Measurements from ENCODE around the gene GNAI1. TPM values are rescaled to one million over a fixed set of nuclear protein-coding genes. Genes with fewer than 3 reads are reported as not detected.

The GNAI1 gene
- total RNA-seq, 2 donors from 2014 or later: 0.35 to 1.1 TPM

DNA sequence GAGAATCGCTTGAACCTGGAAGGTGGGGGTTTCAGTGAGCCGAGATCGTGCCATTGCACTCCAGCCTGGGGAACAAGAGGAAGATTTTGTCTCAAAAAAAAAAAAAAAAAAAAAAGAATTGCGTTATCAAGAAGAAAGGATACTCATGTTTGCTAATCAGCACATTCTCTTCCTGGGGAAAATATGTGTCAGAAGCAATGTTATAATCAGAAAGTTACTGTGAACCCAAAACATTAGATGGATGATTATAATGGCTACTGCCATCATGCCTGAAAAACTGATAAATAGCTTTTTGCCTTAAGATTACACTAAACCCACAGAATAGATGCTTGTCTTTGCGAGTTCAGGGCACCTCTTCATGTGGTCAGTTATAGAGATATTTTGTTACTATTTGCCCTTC is 24.3 kb upstream of the GNAI1 start:
- H3K27me3 Mint-ChIP-seq: no peaks in the 10 kb centered on the region
- no peaks in the 10 kb centered on the region for H3K36me3 Mint-ChIP-seq (ENCODE audit: low read depth)
- no peak overlapping the region for H3K4me3 Mint-ChIP-seq
- H3K9me3 ChIP-seq (ENCODE audit: control insufficient read depth, low read length, poor library complexity, severe bottlenecking): no peaks in the 10 kb centered on the region
- no peak for ATAC-seq
- no peak overlapping the region for H3K27ac Mint-ChIP-seq
- DNase-seq: no peak
- no peaks in the 10 kb centered on the region for H3K4me1 Mint-ChIP-seq

- H3K27ac Mint-ChIP-seq: no peak overlapping the region
- H3K27me3 Mint-ChIP-seq: no peaks in the 10 kb centered on the region
- H3K4me1 Mint-ChIP-seq: no peaks in the 10 kb centered on the region
- ATAC-seq: no peak
- no peak overlapping the region for H3K4me3 Mint-ChIP-seq
- no peak for DNase-seq
- no peaks in the 10 kb centered on the region for H3K36me3 Mint-ChIP-seq (ENCODE audit: low read depth)
- H3K9me3 ChIP-seq (ENCODE audit: control insufficient read depth, low read length, poor library complexity, severe bottlenecking): no peaks in the 10 kb centered on the region
Measured at GRCh38 chr7:80114159-80114558, 20.5 kb upstream of the GNAI1 start.

DNA sequence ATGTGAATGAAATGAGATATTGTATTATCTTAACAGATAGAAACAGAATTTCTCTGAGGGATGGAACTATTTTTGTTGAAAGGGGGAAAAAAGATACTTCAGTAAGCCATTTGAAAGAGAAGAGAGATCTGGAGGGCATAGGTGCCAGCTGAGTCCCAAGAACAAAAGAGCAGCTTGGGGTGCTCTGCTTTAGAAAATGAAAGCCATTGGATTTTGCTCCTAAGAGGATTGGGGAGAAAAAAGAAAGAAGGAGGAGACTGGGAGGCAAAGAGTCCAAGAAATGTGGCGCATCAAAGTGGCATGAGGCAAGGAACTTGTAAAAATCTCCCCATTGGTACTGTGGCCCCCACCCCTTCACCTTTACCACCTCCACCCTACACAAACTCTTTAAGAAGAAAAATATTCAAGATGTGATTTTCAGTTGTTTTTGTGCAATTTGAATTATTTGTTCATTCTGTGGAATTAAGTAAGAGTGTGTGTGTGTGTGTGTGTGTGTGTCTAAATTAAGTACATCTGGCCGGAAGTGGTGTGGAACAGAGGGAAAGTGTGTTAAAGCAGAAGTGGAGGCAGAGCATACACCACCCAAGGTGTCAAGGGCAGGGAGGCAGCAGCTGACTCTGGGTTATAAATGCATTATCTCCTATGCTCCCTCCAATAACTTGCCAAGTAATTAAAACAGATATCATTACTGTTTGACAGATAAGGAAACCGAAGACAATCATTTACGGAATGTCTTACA is 9.9 kb upstream of the GNAI1 start:
- ATAC-seq: no peak
- no peak overlapping the region for H3K27ac Mint-ChIP-seq
- H3K9me3 ChIP-seq (ENCODE audit: control insufficient read depth, low read length, poor library complexity, severe bottlenecking): no peaks in the 10 kb centered on the region
- H3K4me1 Mint-ChIP-seq: no peaks in the 10 kb centered on the region
- H3K27me3 Mint-ChIP-seq: no peaks in the 10 kb centered on the region
- H3K4me3 Mint-ChIP-seq: no peak overlapping the region
- no peaks in the 10 kb centered on the region for H3K36me3 Mint-ChIP-seq (ENCODE audit: low read depth)
- no peak for DNase-seq

- no peaks in the 10 kb centered on the region for H3K9me3 ChIP-seq (ENCODE audit: control insufficient read depth, low read length, poor library complexity, severe bottlenecking)
- H3K36me3 Mint-ChIP-seq (ENCODE audit: low read depth): no peaks in the 10 kb centered on the region
- H3K4me1 Mint-ChIP-seq: no peaks in the 10 kb centered on the region
- H3K4me3 Mint-ChIP-seq: peak overlapping the region; percentile 19
- no peak for ATAC-seq
- no peak overlapping the region for H3K27ac Mint-ChIP-seq
- DNase-seq: no peak
- no peaks in the 10 kb centered on the region for H3K27me3 Mint-ChIP-seq
Measured at GRCh38 chr7:80127412-80128160, 7.0 kb upstream of the GNAI1 start.

- ATAC-seq (no peak), DNase-seq (no peak)
- Mint-ChIP-seq H3K27me3 (peaks cover 11% of the 10 kb centered on the region), H3K4me1 (no peaks in the 10 kb centered on the region), H3K4me3 (no peak overlapping the region), H3K27ac (no peak overlapping the region), H3K36me3 (ENCODE audit: low read depth) (no peaks in the 10 kb centered on the region)
- no peaks in the 10 kb centered on the region for H3K9me3 ChIP-seq (ENCODE audit: control insufficient read depth, low read length, poor library complexity, severe bottlenecking)
Measured at GRCh38 chr7:80128918-80129317, 5.7 kb upstream of the GNAI1 start.

DNA sequence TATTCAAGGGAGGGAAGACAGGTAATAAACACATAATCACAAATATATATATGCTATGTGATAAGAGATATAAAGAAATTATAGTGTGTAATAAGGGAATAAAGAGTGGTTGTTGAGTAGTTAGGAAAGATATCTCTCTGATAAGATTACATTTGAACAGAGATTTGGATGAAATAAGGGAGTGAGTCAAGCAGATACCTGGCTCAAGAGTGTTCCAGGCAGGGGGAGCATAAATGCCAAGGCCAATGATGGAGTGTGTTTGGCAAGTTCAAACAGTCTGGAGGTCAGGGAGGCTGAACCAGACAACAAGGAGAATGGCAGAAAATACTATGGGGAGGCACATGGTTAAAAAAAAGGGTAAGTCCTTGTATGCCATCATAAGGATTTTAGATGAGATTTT is 4.8 kb upstream of the GNAI1 start:
- Mint-ChIP-seq H3K27ac (no peak overlapping the region), H3K27me3 (peaks cover 16% of the 10 kb centered on the region), H3K36me3 (ENCODE audit: low read depth) (no peaks in the 10 kb centered on the region), H3K4me3 (no peak overlapping the region), H3K4me1 (no peaks in the 10 kb centered on the region)
- no peak for DNase-seq
- ATAC-seq: no peak
- H3K9me3 ChIP-seq (ENCODE audit: control insufficient read depth, low read length, poor library complexity, severe bottlenecking): no peaks in the 10 kb centered on the region

- Mint-ChIP-seq H3K36me3 (ENCODE audit: low read depth) (no peaks in the 10 kb centered on the region), H3K27ac (no peak overlapping the region), H3K27me3 (peaks cover 28% of the 10 kb centered on the region), H3K4me3 (no peak overlapping the region), H3K4me1 (peaks cover 5% of the 10 kb centered on the region)
- no peak for DNase-seq
- no peaks in the 10 kb centered on the region for H3K9me3 ChIP-seq (ENCODE audit: control insufficient read depth, low read length, poor library complexity, severe bottlenecking)
- ATAC-seq: no peak
Measured at GRCh38 chr7:80131675-80132435, 2.8 kb upstream of the GNAI1 start.

DNA sequence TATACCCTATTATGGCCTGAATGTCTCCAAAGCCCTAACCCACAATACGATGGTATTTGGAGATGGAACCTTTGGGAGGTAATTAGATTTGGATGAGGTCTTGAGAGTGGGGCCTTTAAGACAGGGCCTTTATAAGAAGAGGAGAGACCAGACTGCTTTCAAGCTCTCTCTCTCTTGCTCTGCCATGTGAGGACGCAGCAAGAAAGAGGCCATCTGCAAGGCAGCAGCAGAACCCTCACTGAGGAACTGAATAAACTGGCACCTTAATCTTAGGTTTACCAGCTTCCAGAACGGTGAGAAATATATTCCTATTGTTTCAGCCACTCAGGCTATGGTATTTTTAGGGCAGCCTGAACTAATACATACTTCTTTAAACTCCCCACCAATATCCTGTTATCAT is 2.0 kb upstream of the GNAI1 start:
- H3K27me3 Mint-ChIP-seq: peaks cover 30% of the 10 kb centered on the region
- no peak for ATAC-seq

DNA sequence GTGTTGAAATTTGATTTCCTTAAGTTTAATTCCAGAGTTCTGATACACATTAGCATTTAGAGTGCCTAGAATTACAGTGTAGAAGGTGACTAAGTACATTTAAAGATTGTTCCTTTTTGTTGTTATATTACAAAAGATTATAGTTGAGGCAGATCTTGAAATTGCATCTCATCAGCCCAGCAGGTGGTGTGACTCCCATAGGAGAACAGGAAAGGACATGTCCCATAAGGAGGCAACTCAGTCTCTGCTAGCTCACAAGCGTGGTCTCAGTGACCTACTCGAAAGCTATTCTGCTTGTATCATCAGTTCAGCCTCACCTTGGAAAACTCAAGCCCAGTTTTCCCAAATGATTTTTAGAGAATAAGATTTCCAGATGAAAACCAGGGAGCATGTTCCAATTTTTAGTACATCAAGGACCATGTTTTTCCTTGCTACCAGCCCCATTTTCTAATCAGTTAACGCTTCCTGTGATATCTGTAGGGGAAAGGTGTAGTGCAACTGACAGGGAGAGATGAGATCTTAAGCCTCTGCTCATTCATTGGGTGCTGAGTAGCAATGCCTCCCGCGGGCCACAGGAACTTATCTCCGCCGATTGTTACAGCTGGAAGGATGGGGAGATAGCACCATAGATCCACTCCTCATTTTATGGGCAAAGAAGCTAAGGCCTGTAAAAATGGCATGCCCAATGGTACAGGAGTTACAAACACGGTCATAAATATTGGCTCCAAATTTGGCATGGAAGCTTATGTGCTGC is 1.1 kb upstream of the GNAI1 start:
- H3K4me3 Mint-ChIP-seq: no peak overlapping the region
- H3K36me3 Mint-ChIP-seq (ENCODE audit: low read depth): no peaks in the 10 kb centered on the region
- no peak overlapping the region for H3K27ac Mint-ChIP-seq
- no peaks in the 10 kb centered on the region for H3K9me3 ChIP-seq (ENCODE audit: control insufficient read depth, low read length, poor library complexity, severe bottlenecking)
- ATAC-seq (no peak), DNase-seq (no peak)
- peaks cover 34% of the 10 kb centered on the region for H3K27me3 Mint-ChIP-seq
- peaks cover 5% of the 10 kb centered on the region for H3K4me1 Mint-ChIP-seq

More for the DNA sequence above, 2.0 kb upstream of the GNAI1 start:
- Mint-ChIP-seq H3K27ac (no peak overlapping the region), H3K4me1 (peaks cover 5% of the 10 kb centered on the region), H3K4me3 (no peak overlapping the region), H3K36me3 (ENCODE audit: low read depth) (no peaks in the 10 kb centered on the region)
- no peaks in the 10 kb centered on the region for H3K9me3 ChIP-seq (ENCODE audit: control insufficient read depth, low read length, poor library complexity, severe bottlenecking)
- DNase-seq: no peak

DNA sequence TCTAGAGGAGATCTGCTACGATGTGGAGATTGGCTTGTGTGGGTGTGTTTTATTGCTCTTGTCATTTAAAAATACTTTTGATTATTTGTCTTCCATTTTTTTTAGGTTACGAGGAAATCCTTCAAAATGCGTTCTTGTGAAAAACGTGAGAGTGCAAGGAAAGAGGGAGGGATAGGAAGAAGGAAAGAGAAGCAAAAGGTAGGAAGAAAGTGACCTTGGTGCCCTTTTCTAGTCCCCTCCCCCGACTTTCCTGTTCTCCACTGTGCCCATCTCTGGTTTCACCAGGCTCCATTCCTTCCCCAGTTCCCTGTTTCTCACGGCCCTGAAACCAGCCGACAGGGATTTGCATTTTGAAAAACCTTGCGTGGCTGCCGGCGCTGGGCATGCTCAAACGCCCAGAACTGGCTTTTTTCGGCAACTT is 506 bp upstream of the GNAI1 start:
- H3K36me3 Mint-ChIP-seq (ENCODE audit: low read depth): no peaks in the 10 kb centered on the region
- peaks cover 5% of the 10 kb centered on the region for H3K4me1 Mint-ChIP-seq
- H3K4me3 Mint-ChIP-seq: peak overlapping the region; percentile 13
- ATAC-seq (no peak), DNase-seq (no peak)
- peaks cover 34% of the 10 kb centered on the region for H3K27me3 Mint-ChIP-seq
- peaks cover 3% of the 10 kb centered on the region for H3K9me3 ChIP-seq (ENCODE audit: control insufficient read depth, low read length, poor library complexity, severe bottlenecking)
- H3K27ac Mint-ChIP-seq: no peak overlapping the region

- Mint-ChIP-seq H3K27me3 (peaks cover 34% of the 10 kb centered on the region), H3K4me1 (peaks cover 5% of the 10 kb centered on the region), H3K36me3 (ENCODE audit: low read depth) (no peaks in the 10 kb centered on the region), H3K4me3 (no peak overlapping the region), H3K27ac (no peak overlapping the region)
- DNase-seq (no peak), ATAC-seq (no peak)
- H3K9me3 ChIP-seq (ENCODE audit: control insufficient read depth, low read length, poor library complexity, severe bottlenecking): peaks cover 4% of the 10 kb centered on the region
Measured at GRCh38 chr7:80135309-80136104, 876 bp downstream of the GNAI1 start.

GRCh38 chr7:80136261-80137055 is 1.8 kb downstream of the GNAI1 start:
- H3K27me3 Mint-ChIP-seq: peaks cover 34% of the 10 kb centered on the region
- no peak overlapping the region for H3K4me3 Mint-ChIP-seq
- peaks cover 5% of the 10 kb centered on the region for H3K4me1 Mint-ChIP-seq
- peaks cover 4% of the 10 kb centered on the region for H3K9me3 ChIP-seq (ENCODE audit: control insufficient read depth, low read length, poor library complexity, severe bottlenecking)
- H3K36me3 Mint-ChIP-seq (ENCODE audit: low read depth): no peaks in the 10 kb centered on the region
- ATAC-seq (no peak), DNase-seq (no peak)
- no peak overlapping the region for H3K27ac Mint-ChIP-seq
